CD4-positive, alpha-beta T cell treated with Interleukin-1 beta for 1 hour (primary cell): ENCODE measurements around the gene DNAJC21.
A peak's percentile ranks its signal among the peaks of the same experiment; 100 is the strongest.
"Not testable (repeated sequence)": the region's sequence is repeated elsewhere in the genome, so short reads cannot be mapped to it uniquely, and the experiment has no call there.

Source experiments
- DNase-seq, 2 donors: peaks; one replicate each; pipeline ENCODE4 v3.0.0-alpha.2; 2020 to 2022

Gene DNAJC21

GRCh38 chr5:34929134-34929719, at the start of gene DNAJC21:
TSS of gene DNAJC21 (plus strand) at chr5:34929559. CDS start at chr5:34929820, 261 bp downstream.
- DNase-seq: peak; percentile 97 to 98

GRCh38 chr5:34881246-34881645, 48.1 kb upstream of the DNAJC21 start:
- no peak for DNase-seq

GRCh38 chr5:34886392-34887119, 42.8 kb upstream of the DNAJC21 start:
- DNase-seq: no peak

GRCh38 chr5:34889394-34889793, 40.0 kb upstream of the DNAJC21 start:
- DNase-seq: no peak

GRCh38 chr5:34891981-34892380, 37.4 kb upstream of the DNAJC21 start:
- DNase-seq: no peak

- DNase-seq: no peak
These were observed 36.9 kb upstream of the DNAJC21 start for GRCh38 chr5:34892414-34892813.

- DNase-seq: no peak
These were observed 34.6 kb upstream of the DNAJC21 start for GRCh38 chr5:34894716-34895115.

GRCh38 chr5:34895641-34896419, 33.5 kb upstream of the DNAJC21 start:
- DNase-seq: no peak

GRCh38 chr5:34897646-34898045, 31.7 kb upstream of the DNAJC21 start:
- DNase-seq: no peak

- peak; percentile 58 to 59 for DNase-seq
These were observed 31.0 kb upstream of the DNAJC21 start for GRCh38 chr5:34898258-34898895.

- no peak for DNase-seq
These were observed 30.3 kb upstream of the DNAJC21 start for GRCh38 chr5:34899066-34899465.

- DNase-seq: no peak
These were observed 28.7 kb upstream of the DNAJC21 start for GRCh38 chr5:34900652-34901051.

- no peak for DNase-seq
These were observed 26.1 kb upstream of the DNAJC21 start for GRCh38 chr5:34903260-34903659.

- no peak for DNase-seq
These were observed 23.8 kb upstream of the DNAJC21 start for GRCh38 chr5:34905564-34905963.

GRCh38 chr5:34913072-34913471, 16.3 kb upstream of the DNAJC21 start:
- no peak for DNase-seq

GRCh38 chr5:34914671-34915138, 14.7 kb upstream of the DNAJC21 start:
- DNase-seq: peak in 1 of 2 donors; percentile 1

GRCh38 chr5:34915139-34915855, 14.1 kb upstream of the DNAJC21 start, which contains the start of the genes BRIX1 and RAD1:
TSS of gene BRIX1 (plus strand) at chr5:34915711. CDS start at chr5:34915739, 28 bp downstream.
TSS of gene RAD1 (minus strand) at chr5:34915504. CDS start at chr5:34914892, 612 bp downstream.
- peak; percentile 92 to 94 for DNase-seq

- DNase-seq: no peak
These were observed 13.5 kb upstream of the DNAJC21 start for GRCh38 chr5:34915856-34916192.

GRCh38 chr5:34916518-34916917, 12.8 kb upstream of the DNAJC21 start:
- no peak for DNase-seq

- no peak for DNase-seq
These were observed 11.3 kb upstream of the DNAJC21 start for GRCh38 chr5:34918025-34918424.

- DNase-seq: no peak
These were observed 10.3 kb upstream of the DNAJC21 start for GRCh38 chr5:34919077-34919476.

- DNase-seq: not testable (repeated sequence)
These were observed 6.1 kb upstream of the DNAJC21 start for GRCh38 chr5:34923256-34923655.
